Epithelial cell of proximal tubule (primary cell): Measurements from ENCODE around the gene TBC1D16. TPM values are rescaled to one million over a fixed set of nuclear protein-coding genes. Genes with fewer than 3 reads are reported as not detected.
A peak's percentile ranks its signal among the peaks of the same experiment; 100 is the strongest.

Experiments
- DNase-seq: peaks from one replicate; pipeline ENCODE4 v3.0.0-alpha.2; 2011; ENCODE audit warnings: low read depth
- H3K4me3 ChIP-seq: 2 replicates; pipeline ENCODE4 v1.5.1; 2011; ENCODE audit warnings: low read depth, mild to moderate bottlenecking, low read length
- CTCF ChIP-seq: conservative IDR thresholded peaks from 2 replicates; pipeline ENCODE4 v1.5.1; 2012; ENCODE audit warnings: low read depth, mild to moderate bottlenecking, low read length
- total RNA-seq: library from RNA; depleted of rRNA; stranded (reverse); fragments of >200 nt; gene quantifications from 2 replicates; pipeline ENCODE4 v1.2.3, GENCODE V29; 2015

The TBC1D16 gene
- total RNA-seq, 1 donor from 2014 or later: 19.9 TPM

DNA sequence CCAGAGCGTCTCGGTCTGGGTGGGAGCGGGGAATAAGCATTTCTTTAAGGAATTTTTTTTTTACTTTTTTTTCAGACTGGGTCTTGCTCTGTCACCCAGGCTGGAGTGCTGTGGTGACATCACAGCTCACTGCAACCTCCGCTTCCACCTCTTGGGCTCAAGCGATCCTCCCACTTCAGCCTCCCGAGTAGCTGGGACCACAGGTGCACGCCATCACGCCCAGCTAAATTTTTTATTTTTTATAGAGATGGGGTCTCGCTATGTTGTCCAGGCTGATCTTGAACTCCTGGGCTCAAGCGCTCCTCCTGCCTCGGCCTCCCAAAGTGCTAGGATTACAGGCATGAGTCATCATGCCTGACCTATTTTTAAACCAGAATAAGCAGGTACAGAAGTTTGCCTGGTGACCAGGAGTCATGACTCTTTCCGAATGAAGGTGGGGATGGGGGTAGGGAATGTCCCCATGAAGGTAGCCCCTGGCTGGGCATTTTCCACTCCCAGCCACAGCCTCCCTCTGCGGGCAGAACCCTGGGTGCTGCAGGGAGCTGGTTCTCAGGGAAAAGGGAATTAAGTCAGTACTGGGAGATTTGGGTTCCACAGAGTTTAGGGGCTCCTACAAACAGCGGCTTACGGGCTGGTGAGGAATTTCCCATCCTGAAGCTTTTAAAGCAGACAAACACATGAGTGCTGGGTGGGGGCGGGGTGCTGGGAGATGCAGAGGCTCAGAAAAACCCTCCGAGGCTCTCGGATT, 48.3 kb downstream of the TBC1D16 start:
- TF ChIP-seq CTCF: no peak
- no peak for DNase-seq
- H3K4me3 ChIP-seq: peak overlapping the region; percentile 9

DNA sequence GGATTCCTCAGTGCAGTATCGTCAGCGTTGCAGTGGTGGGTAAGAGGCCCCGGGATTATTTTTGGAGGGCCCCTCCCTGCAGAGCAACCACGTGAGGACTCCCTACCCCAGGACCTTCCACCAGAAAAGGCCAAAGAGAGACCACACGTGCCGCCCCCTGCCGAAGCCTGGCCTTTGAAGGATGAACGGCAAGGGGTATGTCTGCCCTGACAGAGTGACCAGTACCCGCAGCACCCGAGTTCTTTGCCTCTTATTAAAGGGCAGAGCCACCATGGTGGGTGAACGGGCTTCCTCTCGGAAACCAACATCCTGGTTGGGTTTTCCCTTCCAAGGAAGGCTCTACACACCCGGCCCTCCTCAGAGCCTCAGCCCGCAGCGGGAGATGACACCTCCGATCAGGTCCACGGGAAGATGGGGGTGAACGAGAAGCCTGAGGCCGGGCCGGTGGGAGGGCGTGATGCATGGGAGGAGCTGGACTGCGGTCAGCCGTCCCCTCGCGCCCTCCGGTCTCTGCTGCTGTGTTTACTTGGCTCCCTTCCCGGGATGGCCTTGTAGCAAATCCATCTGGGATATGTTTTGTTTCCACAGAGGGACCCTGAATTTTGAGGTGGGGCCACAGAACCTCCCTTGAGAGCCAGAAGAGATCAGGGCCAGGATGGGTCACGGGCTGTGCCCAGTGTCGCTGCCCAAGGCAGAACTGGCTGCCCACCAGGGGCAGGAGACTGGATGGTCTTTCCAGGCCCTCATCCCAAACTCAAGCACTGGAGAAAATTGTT, 49.1 kb downstream of the TBC1D16 start:
- TF ChIP-seq CTCF: no peak
- DNase-seq: no peak
- H3K4me3 ChIP-seq: no peak overlapping the region

DNA sequence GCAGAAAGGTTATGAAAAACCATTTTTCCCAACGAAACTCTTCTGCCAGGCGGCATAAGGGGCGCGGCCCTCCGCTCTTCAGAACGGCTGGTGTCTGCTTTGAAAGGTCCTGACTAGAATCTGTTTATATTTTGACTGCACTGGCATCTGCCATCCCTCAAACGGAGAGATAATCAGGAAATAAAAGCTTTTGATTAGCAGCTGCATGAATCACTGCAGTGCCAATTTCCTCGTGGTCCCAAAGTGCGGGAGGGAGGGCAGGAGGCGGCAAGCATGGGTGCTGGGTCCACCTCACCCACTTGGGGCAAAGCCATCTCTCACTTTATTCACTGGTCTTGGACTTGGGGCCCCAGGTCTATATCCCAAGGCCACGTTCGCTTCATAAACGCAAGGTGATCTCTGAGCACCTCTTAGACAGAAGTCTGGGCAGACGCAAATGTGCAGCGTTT, 49.7 kb downstream of the TBC1D16 start:
- TF ChIP-seq CTCF: no peak
- no peak overlapping the region for H3K4me3 ChIP-seq
- DNase-seq: no peak

- no peak overlapping the region for H3K4me3 ChIP-seq
- DNase-seq: no peak
- TF ChIP-seq CTCF: no peak
Observed at GRCh38 chr17:79985361-79985942, 50.2 kb downstream of the TBC1D16 start.

- no peak overlapping the region for H3K4me3 ChIP-seq
- TF ChIP-seq CTCF: no peak
- no peak for DNase-seq
Observed at GRCh38 chr17:79984877-79985276, 50.8 kb downstream of the TBC1D16 start.

DNA sequence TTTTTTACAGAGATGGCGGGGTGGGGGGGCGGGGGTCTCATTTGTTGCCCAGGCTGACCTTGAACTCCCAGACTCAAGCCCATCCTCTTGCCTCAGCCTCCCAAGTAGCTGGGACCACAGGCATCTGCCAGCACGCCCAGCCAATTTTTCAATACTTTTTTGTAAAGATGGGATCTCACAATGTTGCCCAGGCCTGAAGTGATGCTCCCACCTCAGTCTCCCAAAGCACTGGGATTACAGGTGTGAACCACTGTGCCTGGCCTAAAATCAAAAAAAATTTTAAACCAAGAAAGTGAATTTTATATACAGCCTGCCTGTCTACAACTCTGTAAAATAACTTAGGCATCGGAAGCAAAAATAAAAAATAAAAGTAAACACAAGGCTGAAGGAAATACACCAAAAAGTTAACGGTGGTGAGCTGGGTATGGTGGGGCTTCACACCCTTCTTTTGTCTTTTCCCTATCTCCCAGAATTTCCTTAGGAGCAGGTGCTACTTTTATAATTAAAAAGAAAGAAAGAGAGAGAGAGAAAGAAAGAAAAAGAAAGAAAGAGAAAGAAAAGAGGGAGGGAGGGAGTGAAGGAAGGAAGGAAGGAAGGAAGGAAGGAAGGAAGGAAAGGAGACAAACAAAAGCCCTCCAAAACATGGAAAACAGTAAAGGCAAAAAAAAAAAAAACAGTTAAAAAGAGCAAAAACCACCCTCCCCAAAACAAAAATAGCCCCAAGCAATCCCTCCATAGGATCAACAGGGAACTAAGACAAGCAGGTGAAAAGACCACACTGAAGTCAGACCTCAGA, 51.4 kb downstream of the TBC1D16 start:
- no peak for TF ChIP-seq CTCF
- no peak overlapping the region for H3K4me3 ChIP-seq
- no peak for DNase-seq
